IMR-90 (cell line): ENCODE data around the gene ACTR1A. TPM values are rescaled to one million over a fixed set of nuclear protein-coding genes. Genes with fewer than 3 reads are reported as not detected.
A peak's percentile ranks its signal among the peaks of the same experiment; 100 is the strongest.

Source experiments
- ATAC-seq: fragments of 200-7000 bp; cut with Tn5 transposase; 2 replicates; pipeline ENCODE4 v1.9.1; 2020; ENCODE audit warnings: low read depth, mild to moderate bottlenecking, moderate library complexity
- BruUV-seq: library from RNA; stranded (reverse); fragments of 400-500 nt; replicated peaks from 2 replicates; lab custom pipeline; 2021; lab: Mats Ljungman, UMichigan
- CTCF ChIA-PET: fragments of 300-600 bp; formaldehyde crosslinking; extraction: SDS; loops from one replicate; lab custom pipeline; 2021; ENCODE audit warnings: antibody characterized with exemption; lab: Yijun Ruan, JAX
- POLR2A ChIA-PET: fragments of 300-600 bp; sonication (Branson Sonifier 250); formaldehyde crosslinking; loops from one replicate; lab custom pipeline; 2022; ENCODE audit warnings: antibody characterized with exemption; ENCODE audit not compliant: unreplicated experiment; lab: Charles Lee
- DNase-seq: peaks from one replicate; pipeline ENCODE4 v3.0.0; 2013
- H2AFZ ChIP-seq: replicated peaks from 2 replicates; pipeline ENCODE3; 2013; ENCODE audit warnings: low read length, mild to moderate bottlenecking; ENCODE audit not compliant: poor library complexity
- H2AK5ac ChIP-seq: 2 replicates; pipeline ENCODE4 v1.6.1; 2013; ENCODE audit warnings: low read depth, low read length, inconsistent platforms
- H2AK9ac ChIP-seq: replicated peaks from 2 replicates; pipeline ENCODE3; 2013; ENCODE audit warnings: mild to moderate bottlenecking, low read depth, low read length, moderate library complexity; ENCODE audit not compliant: poor library complexity
- H2BK120ac ChIP-seq: 2 replicates; pipeline ENCODE4 v1.6.1; 2013; ENCODE audit warnings: low read depth, low read length, inconsistent platforms
- H2BK15ac ChIP-seq: 3 replicates; pipeline ENCODE4 v1.6.1; 2013; ENCODE audit warnings: low read depth, low read length, inconsistent platforms
- H2BK20ac ChIP-seq: 2 replicates; pipeline ENCODE4 v1.6.1; 2013; ENCODE audit warnings: low read depth, mild to moderate bottlenecking, inconsistent platforms, low read length, moderate library complexity
- H2BK5ac ChIP-seq: 2 replicates; pipeline ENCODE4 v1.6.1; 2013; ENCODE audit warnings: mild to moderate bottlenecking, low read depth, low read length, inconsistent platforms; ENCODE audit not compliant: poor library complexity, severe bottlenecking
- H3K14ac ChIP-seq: replicated peaks from 2 replicates; pipeline ENCODE4 v1.6.1; 2013; ENCODE audit warnings: low read depth, low read length, inconsistent platforms
- H3K18ac ChIP-seq: 2 replicates; pipeline ENCODE4 v1.6.1; 2013; ENCODE audit warnings: low read depth, low read length, control low read depth
- H3K23ac ChIP-seq: 2 replicates; pipeline ENCODE4 v1.6.1; 2013; ENCODE audit warnings: low read depth, low read length, inconsistent platforms
- H3K27ac ChIP-seq: 2 replicates; pipeline ENCODE4 v1.5.1; 2013; ENCODE audit warnings: mild to moderate bottlenecking, control low read depth, low read length; ENCODE audit not compliant: insufficient read depth
- H3K27me3 ChIP-seq: 2 replicates; pipeline ENCODE4 v1.6.1; 2013; ENCODE audit warnings: low read length; ENCODE audit not compliant: control insufficient read depth, insufficient read depth
- H3K36me3 ChIP-seq: 2 replicates; pipeline ENCODE4 v1.6.1; 2013; ENCODE audit warnings: low read length, mixed read lengths; ENCODE audit not compliant: control insufficient read depth, insufficient read depth
- H3K4ac ChIP-seq: 2 replicates; pipeline ENCODE4 v1.6.1; 2013; ENCODE audit warnings: low read depth, low read length, inconsistent platforms
- H3K4me1 ChIP-seq: 2 replicates; pipeline ENCODE4 v1.6.1; 2013; ENCODE audit warnings: low read length, mixed read lengths; ENCODE audit not compliant: control insufficient read depth, insufficient read depth
- H3K4me2 ChIP-seq: 2 replicates; pipeline ENCODE4 v1.6.1; 2013; ENCODE audit warnings: low read depth, mild to moderate bottlenecking, control low read depth, low read length, moderate library complexity
- H3K4me3 ChIP-seq: 2 replicates; pipeline ENCODE4 v1.5.1; 2013; ENCODE audit warnings: low read depth, mild to moderate bottlenecking, control low read depth, low read length, moderate library complexity; ENCODE audit not compliant: insufficient read depth
- H3K56ac ChIP-seq: 2 replicates; pipeline ENCODE4 v1.6.1; 2013; ENCODE audit warnings: low read length, inconsistent platforms; ENCODE audit not compliant: insufficient read depth; ENCODE audit errors: extremely low read depth
- H3K79me1 ChIP-seq, 2 experiments: 2 replicates each; pipeline ENCODE4 v1.6.1; 2013; ENCODE audit warnings: low read length in 2 of 2, inconsistent platforms in 1 of 2, low read depth in 1 of 2
- H3K9ac ChIP-seq: 2 replicates; pipeline ENCODE4 v1.6.1; 2013; ENCODE audit warnings: low read depth, low read length, control low read depth
- H3K9me1 ChIP-seq: 2 replicates; pipeline ENCODE4 v1.6.1; 2013; ENCODE audit warnings: low read length, inconsistent platforms; ENCODE audit not compliant: insufficient read depth
- H3K9me3 ChIP-seq: 2 replicates; pipeline ENCODE4 v1.6.1; 2013; ENCODE audit warnings: low read length; ENCODE audit not compliant: control insufficient read depth, insufficient read depth
- H4K20me1 ChIP-seq: 2 replicates; pipeline ENCODE4 v1.6.1; 2013; ENCODE audit warnings: low read length, inconsistent platforms; ENCODE audit not compliant: insufficient read depth
- H4K5ac ChIP-seq: 2 replicates; pipeline ENCODE4 v1.6.1; 2013; ENCODE audit warnings: mild to moderate bottlenecking, low read depth, low read length, control low read depth
- H4K8ac ChIP-seq, 2 experiments: 2 replicates each; pipeline ENCODE4 v1.6.1; 2013; ENCODE audit warnings: low read depth in 2 of 2, low read length in 2 of 2, control low read depth in 1 of 2, inconsistent platforms in 1 of 2
- H4K91ac ChIP-seq: 2 replicates; pipeline ENCODE4 v1.6.1; 2013; ENCODE audit warnings: low read depth, low read length, inconsistent platforms; ENCODE audit not compliant: insufficient read depth
- BHLHE40 ChIP-seq: fragments of 150-350 bp; IDR thresholded peaks from 2 replicates; pipeline ENCODE4 v1.6.1; 2016; ENCODE audit warnings: mild to moderate bottlenecking, low read depth, low read length
- CEBPB ChIP-seq: IDR thresholded peaks from 2 replicates; pipeline ENCODE4 v1.6.1; 2012; ENCODE audit warnings: low read depth, low read length, improper control_type of control experiment
- CHD1 ChIP-seq: IDR thresholded peaks from 2 replicates; pipeline ENCODE4 v1.6.1; 2012; ENCODE audit warnings: low read depth, low read length, improper control_type of control experiment
- ELK1 ChIP-seq: fragments of 150-350 bp; IDR thresholded peaks from 2 replicates; pipeline ENCODE4 v1.6.1; 2016; ENCODE audit warnings: low read depth, mild to moderate bottlenecking, low read length, moderate library complexity, borderline replicate concordance
- FOS ChIP-seq: fragments of 150-350 bp; IDR thresholded peaks from 2 replicates; pipeline ENCODE4 v1.6.1; 2016; ENCODE audit warnings: low read depth, low read length
- MAZ ChIP-seq: IDR thresholded peaks from 2 replicates; pipeline ENCODE4 v1.6.1; 2012; ENCODE audit warnings: low read depth, mild to moderate bottlenecking, low read length, improper control_type of control experiment, moderate library complexity, borderline replicate concordance
- MXI1 ChIP-seq: IDR thresholded peaks from 2 replicates; pipeline ENCODE4 v1.6.1; 2012; ENCODE audit warnings: low read depth, mild to moderate bottlenecking, low read length, moderate library complexity, borderline replicate concordance
- NFE2L2 ChIP-seq: fragments of 150-350 bp; IDR thresholded peaks from 2 replicates; pipeline ENCODE4 v1.6.1; 2016; ENCODE audit warnings: low read depth, mild to moderate bottlenecking, low read length
- POLR2A ChIP-seq: IDR thresholded peaks from 2 replicates; pipeline ENCODE4 v1.6.1; 2012; ENCODE audit warnings: mild to moderate bottlenecking, low read depth, low read length
- RAD21 ChIP-seq: IDR thresholded peaks from 2 replicates; pipeline ENCODE4 v1.6.1; 2012; ENCODE audit warnings: low read length, improper control_type of control experiment
- RCOR1 ChIP-seq: IDR thresholded peaks from 2 replicates; pipeline ENCODE4 v1.6.1; 2012; ENCODE audit warnings: mild to moderate bottlenecking, low read length, improper control_type of control experiment; ENCODE audit not compliant: insufficient replicate concordance
- SMC3 ChIP-seq: fragments of 150-350 bp; IDR thresholded peaks from 2 replicates; pipeline ENCODE4 v1.6.1; 2016; ENCODE audit warnings: low read depth, mild to moderate bottlenecking, antibody characterized with exemption, low read length, moderate library complexity
- USF2 ChIP-seq: fragments of 150-350 bp; IDR thresholded peaks from 2 replicates; pipeline ENCODE4 v1.6.1; 2017; ENCODE audit warnings: mild to moderate bottlenecking, antibody characterized with exemption, low read length, low read depth
- WGBS, 2 experiments: methylation state at CpG; one replicate each; pipeline versions ENCODE4 v1.1.5 to v1.1.7; 2013; ENCODE audit warnings: missing lambda C conversion rate in 2 of 2; ENCODE audit not compliant: insufficient read length in 1 of 2; ENCODE audit errors: extremely low coverage in 2 of 2; 5-methylcytosine and 5-hydroxymethylcytosine counted together
- dilution Hi-C: fragments of 300-500 bp; cut with HindIII; formaldehyde crosslinking; loops from one replicate; pipeline ENCODE4 v1.14.3; 2018; ENCODE audit warnings: low sequenced_read_pairs; ENCODE audit not compliant: unreplicated experiment
- in situ Hi-C: fragments of 300-500 bp; cut with MboI; formaldehyde crosslinking; loops from 3 replicates; pipeline ENCODE4 v1.14.3; 2019; ENCODE audit warnings: low sequenced_read_pairs, inconsistent platforms, mixed read lengths
- intact Hi-C: fragments of 100-400 bp; cut with micrococcal nuclease; formaldehyde crosslinking; loops from 2 replicates; pipeline ENCODE4 v1.10.0; 2022
- polyA plus RNA-seq, 3 experiments: library from polyadenylated mRNA; depleted of rRNA; stranded (reverse); fragments of >200 nt; gene quantifications; 2 replicates each; pipeline ENCODE4 v1.2.3, GENCODE V29; 2012; ENCODE audit warnings: low replicate concordance in 1 of 3
- total RNA-seq: library from RNA; depleted of rRNA; stranded (reverse); fragments of >200 nt; gene quantifications from 2 replicates; pipeline ENCODE4 v1.2.3, GENCODE V29; 2012
- TF ChIP-seq, protein P1 (sequence below): conservative IDR thresholded peaks from 2 replicates; pipeline ENCODE4 v1.5.1; 2012; ENCODE audit warnings: mild to moderate bottlenecking, low read depth, low read length, improper control_type of control experiment

Gene ACTR1A
- total and polyA plus RNA-seq, 2 of the 4 experiments (the other 2 are of a cell fraction) = 142 to 157 TPM

GRCh38 chr10:102504976-102505300, 2.4 kb upstream of the ACTR1A start:
- Histone ChIP-seq H4K8ac (no peak overlapping the region), H3K4ac (no peak overlapping the region), H2AK5ac (no peak overlapping the region), H3K9ac (peak overlapping the region; percentile 83), H3K9me3 (no peaks in the 10 kb centered on the region), H4K91ac (no peak overlapping the region), H3K27ac (peak overlapping the region; percentile 23; the same call in 1 of the 2 replicates), H2AK9ac (peak overlapping the region; percentile 6), H2BK15ac (no peak overlapping the region), H3K18ac (no peak overlapping the region), H3K4me1 (peaks cover 11% of the 10 kb centered on the region), H4K5ac (no peak overlapping the region), H3K23ac (peak overlapping the region; percentile 50), H3K9me1 (peaks cover 14% of the 10 kb centered on the region), H2AFZ (no peak overlapping the region), H3K79me1 (peaks cover 15 to 66% of the 10 kb centered on the region in 2 experiments), H3K36me3 (peaks cover 8% of the 10 kb centered on the region), H3K56ac (no peak overlapping the region; the same call in 1 of the 2 replicates), H3K14ac (no peak overlapping the region), H2BK5ac (no peak overlapping the region), H3K27me3 (no peaks in the 10 kb centered on the region), H2BK20ac (no peak overlapping the region), H3K4me2 (peak overlapping the region; percentile 95), H3K4me3 (peak overlapping the region; percentile 96), H2BK120ac (no peak overlapping the region), H4K20me1 (peaks cover 46% of the 10 kb centered on the region)
- ChIA-PET CTCF (interaction anchor here (0.8 to 2.4 kb wide), 5 partner anchors 11 to 123 kb away, joined by 3 to 16 read pairs (median 5); no protein-coding TSS in a partner anchor), POLR2A (no interaction called here)
- no peak for DNase-seq
- ATAC-seq = no peak
- in situ Hi-C loops = no loop called here
- 0% methylated on average over 1 of the region's 5 CpGs; no CpG with 5 or more reads in 1 of the 2 experiments for WGBS, 2 experiments
- dilution Hi-C loops = loop anchor here (10.0 kb wide), 1 partner anchor 70 kb away; no protein-coding TSS in a partner anchor
- TF ChIP-seq NFE2L2 (no peak), MXI1 (no peak), ELK1 (no peak), FOS (no peak), BHLHE40 (no peak), RAD21 (no peak), MAZ (no peak), USF2 (no peak), CEBPB (no peak), POLR2A (no peak), RCOR1 (no peak), CHD1 (no peak), SMC3 (no peak)
- TF ChIP-seq, protein P1, sequence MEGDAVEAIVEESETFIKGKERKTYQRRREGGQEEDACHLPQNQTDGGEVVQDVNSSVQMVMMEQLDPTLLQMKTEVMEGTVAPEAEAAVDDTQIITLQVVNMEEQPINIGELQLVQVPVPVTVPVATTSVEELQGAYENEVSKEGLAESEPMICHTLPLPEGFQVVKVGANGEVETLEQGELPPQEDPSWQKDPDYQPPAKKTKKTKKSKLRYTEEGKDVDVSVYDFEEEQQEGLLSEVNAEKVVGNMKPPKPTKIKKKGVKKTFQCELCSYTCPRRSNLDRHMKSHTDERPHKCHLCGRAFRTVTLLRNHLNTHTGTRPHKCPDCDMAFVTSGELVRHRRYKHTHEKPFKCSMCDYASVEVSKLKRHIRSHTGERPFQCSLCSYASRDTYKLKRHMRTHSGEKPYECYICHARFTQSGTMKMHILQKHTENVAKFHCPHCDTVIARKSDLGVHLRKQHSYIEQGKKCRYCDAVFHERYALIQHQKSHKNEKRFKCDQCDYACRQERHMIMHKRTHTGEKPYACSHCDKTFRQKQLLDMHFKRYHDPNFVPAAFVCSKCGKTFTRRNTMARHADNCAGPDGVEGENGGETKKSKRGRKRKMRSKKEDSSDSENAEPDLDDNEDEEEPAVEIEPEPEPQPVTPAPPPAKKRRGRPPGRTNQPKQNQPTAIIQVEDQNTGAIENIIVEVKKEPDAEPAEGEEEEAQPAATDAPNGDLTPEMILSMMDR = no peak
- intact Hi-C loops = loop anchor here (5.0 kb wide), 2 partner anchors 37 to 207 kb away; partner anchors contain the start of genes ARL3 and SFXN2
- BruUV-seq = no TSS peak
